HepG2 (cell line): ENCODE results near the gene SBK1.

ENCODE experiments used
- CBX2 ChIP-seq, 2 experiments: fragments of 200-600 bp in 1 of 2; sonication (generic); formaldehyde crosslinking in 1 of 2; IDR thresholded peaks; 2 replicates each; pipeline versions ENCODE4 v1.7.0 to v1.8.1; 2018 to 2022; ENCODE audit warnings: low read depth in 2 of 2, low read length in 1 of 2, mild to moderate bottlenecking in 1 of 2, missing genetic modification reagents in 1 of 2
- GABPB1 ChIP-seq: IDR thresholded peaks from 2 replicates; pipeline ENCODE4 v1.6.1; 2016; ENCODE audit warnings: mild to moderate bottlenecking, missing genetic modification reagents, moderate library complexity, missing compliant biosample characterization

DNA sequence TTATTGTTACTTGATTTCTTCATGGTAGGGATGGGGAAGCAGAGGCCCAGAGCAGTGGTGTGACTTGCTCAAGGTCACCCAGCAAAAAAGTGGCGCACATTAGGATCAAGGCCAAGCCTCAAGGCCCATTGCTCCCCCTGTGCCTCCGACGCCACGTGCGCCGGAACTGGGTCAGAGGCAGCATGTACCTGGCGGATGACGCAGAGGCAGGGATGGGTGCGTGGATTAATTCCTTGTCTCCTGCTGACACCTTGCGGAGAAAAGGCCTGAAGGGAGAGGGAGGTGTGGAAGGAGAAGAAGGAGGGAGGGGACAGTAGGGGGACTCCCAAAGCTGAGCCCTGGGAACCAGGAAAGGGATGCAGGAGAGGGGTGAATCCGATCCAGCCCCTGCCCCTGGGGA lies 18.5 kb downstream of the SBK1 start:
- TF ChIP-seq GABPB1 (CRISPR knock-in tag), result no peak
- TF ChIP-seq CBX2 (IDR thresholded peaks at IDR 0.05; ENCODE audit: low read depth, low read length), result no peak
- no peak for TF ChIP-seq CBX2 (CRISPR knock-in tag; IDR thresholded peaks at IDR 0.05; ENCODE audit: low read depth)
